Adipose tissue (tissue), 3 donors: ENCODE data around the gene DGKK. TPM values are rescaled to one million over a fixed set of nuclear protein-coding genes. Genes with fewer than 3 reads are reported as not detected.
"Not testable (repeated sequence)": the region's sequence is repeated elsewhere in the genome, so short reads cannot be mapped to it uniquely, and the experiment has no call there.

Source experiments
- H3K27ac ChIP-seq: one replicate; pipeline ENCODE4 v1.5.1; 2013; ENCODE audit warnings: low read depth, low read length
- WGBS, 3 donors: extraction: QIAGEN DNeasy Blood & Tissue Kit; methylation state at CpG; one replicate each; pipeline ENCODE4 v1.1.7; 2013; 5-methylcytosine and 5-hydroxymethylcytosine counted together
- polyA plus RNA-seq, 3 donors: library from polyadenylated mRNA; stranded (reverse); fragments of 200-250 nt; gene quantifications; one replicate each; pipeline ENCODE4 v1.2.3, GENCODE V29; 2013
- donor health status: healthy with polysubstance abuse.
- donor health status: Bipolar disorder and iron deficiency.
- donor health status: healthy.

The DGKK gene
- polyA plus RNA-seq, 3 donors = under 0.01 TPM; not detected in 2

DNA sequence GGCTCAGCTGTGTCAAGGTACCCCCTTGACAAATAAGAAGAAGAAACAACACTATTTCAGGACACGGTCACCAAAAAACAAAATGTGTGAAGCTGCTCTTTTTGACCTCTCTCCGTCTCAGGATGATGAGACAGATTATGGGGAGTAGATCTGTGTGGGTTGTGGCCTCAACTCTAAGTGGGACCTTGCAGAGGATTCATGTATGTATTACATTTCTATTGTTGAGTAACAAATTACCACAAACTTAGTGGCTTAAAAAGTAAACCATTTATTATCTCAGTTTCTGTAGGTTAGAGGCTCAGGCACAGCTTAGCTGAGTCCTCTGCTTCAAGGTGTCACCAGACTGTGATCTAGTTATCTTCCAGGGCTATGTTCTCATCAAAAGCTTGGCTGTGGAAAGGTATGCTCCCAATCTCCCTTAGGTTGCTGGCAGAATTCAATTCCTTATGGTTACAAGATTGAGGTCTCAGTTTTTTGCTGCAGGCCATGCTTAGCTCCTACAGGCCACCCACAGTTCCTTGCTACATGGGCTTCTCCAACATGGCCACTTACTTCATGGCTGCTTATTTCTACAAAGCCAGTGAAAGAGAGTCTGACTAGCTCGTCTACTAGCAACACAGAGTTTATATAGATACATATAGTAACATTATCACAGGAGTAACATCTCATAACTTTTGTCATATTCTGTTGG is 28.1 kb downstream of the DGKK start:
- no peak overlapping the region for H3K27ac ChIP-seq
- WGBS, 3 donors = 57 to 84% (median 64%) methylated on average over 3 of the region's 3 CpGs

DNA sequence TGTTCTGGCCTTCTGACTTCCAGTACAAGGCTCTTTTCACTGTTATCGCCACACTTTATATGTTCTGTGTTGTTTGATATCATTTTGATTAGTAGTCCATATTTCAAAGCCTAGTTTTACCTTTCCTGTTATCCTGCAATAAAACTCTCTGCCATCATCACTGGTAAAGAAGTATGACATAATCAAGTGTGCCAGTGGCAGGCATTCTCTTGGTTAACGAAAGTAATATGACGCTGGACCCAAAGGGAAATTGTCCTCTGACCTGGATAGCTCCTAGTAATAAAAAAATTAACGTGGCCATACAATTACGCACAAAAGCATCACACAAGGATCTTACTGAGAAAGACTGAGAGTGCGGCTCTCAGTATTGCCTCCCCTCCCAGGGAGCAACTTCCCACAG is 33.8 kb downstream of the DGKK start:
- WGBS, 3 donors = 72 to 94% (median 87%) methylated on average over 6 of the region's 6 CpGs
- no peak overlapping the region for H3K27ac ChIP-seq

DNA sequence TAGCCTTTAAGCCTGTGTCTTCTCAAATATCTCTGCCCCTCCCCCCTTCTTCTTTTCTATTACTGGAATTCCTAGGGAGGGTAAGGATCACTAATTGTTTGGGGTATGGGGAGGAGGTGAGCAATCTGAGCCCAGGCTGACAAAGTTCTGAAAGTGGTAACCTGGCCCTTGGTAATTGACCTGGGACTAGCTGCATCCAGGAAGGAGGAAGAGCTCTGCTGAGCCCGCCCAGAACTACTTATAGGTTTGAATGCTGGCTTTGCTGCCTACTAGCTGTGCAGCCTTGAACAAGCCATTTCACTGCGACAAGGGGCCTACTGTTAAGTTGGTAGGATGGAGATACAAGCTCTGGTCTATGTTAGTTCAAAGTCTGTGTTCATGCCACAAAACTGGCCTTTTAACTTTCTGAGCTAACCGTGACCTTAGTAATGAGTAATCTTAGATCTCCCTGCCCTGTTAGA is 37.8 kb downstream of the DGKK start:
- H3K27ac ChIP-seq = no peak overlapping the region
- 42 to 82% (median 52%) methylated on average over 3 of the region's 3 CpGs for WGBS, 3 donors

DNA sequence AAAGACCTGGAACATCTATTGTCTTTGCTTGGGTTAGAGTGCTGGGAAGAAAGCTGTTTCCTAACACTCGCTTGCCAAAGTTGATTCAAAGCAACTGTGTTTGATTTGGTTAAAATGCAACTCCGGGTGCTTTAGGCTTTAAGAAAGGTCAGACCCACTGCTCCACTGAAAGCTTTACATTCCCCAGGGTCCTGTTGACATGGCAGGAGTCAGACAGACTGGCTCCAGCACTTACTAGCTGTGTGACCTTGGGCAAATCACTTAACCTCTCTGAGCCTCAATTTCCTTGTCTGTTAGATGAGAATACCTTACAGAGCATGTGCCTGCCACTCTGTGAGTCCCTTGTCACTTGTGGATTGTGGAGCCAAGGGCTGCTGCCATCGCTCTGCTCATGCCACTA is 39.0 kb downstream of the DGKK start:
- 44 to 69% (median 65%) methylated on average over 3 of the region's 3 CpGs for WGBS, 3 donors
- no peak overlapping the region for H3K27ac ChIP-seq

DNA sequence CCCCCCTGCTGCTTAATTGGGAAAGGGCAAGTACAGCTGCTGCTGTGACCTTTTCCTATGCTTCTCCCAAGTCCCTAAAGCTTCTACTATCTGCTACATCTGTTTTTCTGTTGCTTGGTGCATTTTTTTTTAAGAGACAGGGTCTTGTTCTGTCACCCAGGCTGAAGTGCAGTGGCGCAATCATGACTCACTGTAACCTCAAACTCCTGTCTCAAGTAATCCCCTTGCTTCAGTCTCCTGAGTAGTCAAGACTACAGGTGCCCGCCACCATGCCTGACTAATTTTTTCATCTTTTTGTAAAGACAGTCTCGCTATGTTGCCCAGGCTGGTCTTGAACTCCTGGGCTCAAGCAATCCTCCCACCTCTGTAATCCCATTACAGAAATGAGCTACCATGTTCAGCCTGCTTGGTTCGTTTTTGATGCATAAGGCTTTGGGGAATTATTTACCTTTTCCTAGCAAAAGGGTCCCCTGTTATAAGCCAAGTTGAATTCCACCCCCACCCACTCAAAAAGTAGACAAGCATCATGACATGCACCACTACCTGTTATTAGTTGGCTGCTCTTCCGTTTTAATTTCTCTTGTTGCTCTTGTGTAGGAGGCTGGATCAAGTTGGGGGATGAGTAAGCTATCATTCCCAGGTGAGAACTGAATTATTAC is 39.6 kb downstream of the DGKK start:
- H3K27ac ChIP-seq = no peak overlapping the region
- WGBS, 3 donors = 59 to 67% (median 67%) methylated on average over 5 of the region's 5 CpGs

DNA sequence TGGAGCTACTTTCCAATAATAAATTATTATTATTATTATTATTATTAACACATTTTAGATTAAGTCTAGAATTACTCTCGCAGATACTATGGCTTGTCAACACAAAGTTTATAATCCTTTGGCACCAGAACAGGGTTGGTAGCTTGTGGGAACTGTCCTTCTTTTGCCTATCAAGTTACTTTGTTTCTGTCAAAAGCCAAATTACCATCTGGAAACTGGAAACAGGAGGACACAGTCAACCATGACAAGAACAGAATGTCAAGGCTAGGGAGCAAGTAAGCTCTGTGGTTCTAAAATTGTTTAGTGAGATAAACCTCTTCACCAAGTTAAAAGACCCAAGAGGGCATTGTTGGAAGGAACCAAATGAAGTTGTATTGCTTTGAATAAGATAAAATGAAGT is 42.5 kb downstream of the DGKK start:
- 79 to 89% (median 89%) methylated on average over 1 of the region's 1 CpG for WGBS, 3 donors
- H3K27ac ChIP-seq = no peak overlapping the region

DNA sequence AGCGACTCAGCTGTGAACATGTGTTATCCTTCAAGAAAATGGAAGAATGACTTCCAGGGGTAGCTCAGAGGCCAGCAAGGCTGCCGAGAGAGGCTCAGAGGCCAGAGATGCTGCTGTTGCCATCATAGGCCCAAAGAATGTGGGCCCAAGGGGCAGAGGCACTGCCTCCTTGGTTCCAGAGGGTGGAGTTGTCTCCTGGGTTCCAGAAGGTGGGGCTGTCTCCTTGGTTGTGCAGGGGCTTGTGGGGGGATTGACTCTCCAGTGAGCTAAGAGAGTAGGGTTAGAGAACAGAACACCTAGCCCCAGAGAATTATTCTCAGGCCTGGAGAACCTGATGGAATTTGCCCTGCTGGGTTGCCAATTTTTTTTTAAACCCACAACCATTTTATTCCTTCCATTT is 62.6 kb downstream of the DGKK start:
- 76 to 89% (median 88%) methylated on average over 2 of the region's 2 CpGs for WGBS, 3 donors
- no peak overlapping the region for H3K27ac ChIP-seq

DNA sequence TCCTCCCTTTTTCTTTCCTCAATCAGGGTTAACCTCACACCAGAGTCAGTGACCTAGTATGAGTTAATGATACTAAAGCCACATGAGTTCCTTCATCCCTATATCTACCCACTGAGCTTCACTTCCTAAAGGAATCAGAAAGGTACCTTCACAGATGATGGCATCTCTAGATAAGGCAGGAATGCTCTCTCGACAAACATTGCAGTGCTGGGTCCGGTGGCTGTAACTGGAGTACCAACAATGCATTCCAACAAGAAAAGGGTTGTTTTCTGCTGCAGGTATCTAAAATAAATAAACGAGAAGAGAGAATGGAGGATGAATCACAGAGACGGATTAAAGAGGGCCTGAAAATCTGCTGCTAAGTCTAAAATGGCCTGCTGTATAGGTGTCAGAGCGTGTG is 66.7 kb downstream of the DGKK start:
- 33 to 70% (median 66%) methylated on average over 5 of the region's 5 CpGs for WGBS, 3 donors
- H3K27ac ChIP-seq = no peak overlapping the region

DNA sequence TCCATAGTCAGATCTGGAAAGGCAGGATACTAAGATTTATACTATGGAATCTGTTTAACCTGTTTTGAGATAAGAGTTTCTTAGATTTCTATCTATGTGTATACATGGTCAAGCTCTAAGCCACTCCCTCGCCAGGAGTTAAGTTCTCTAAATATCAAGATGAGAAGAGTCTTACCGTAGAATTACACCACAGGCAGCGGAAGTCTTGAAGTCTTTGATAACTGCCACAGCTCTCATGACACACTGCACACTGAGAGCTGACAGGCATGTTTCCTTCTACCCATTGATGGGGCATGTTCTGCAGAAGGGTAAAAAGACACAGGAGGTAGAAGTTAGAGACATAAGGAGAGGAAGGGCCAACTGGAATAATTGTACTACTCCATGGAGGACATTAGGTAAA is 67.7 kb downstream of the DGKK start:
- H3K27ac ChIP-seq = no peak overlapping the region
- WGBS, 3 donors = 75 to 87% (median 78%) methylated on average over 3 of the region's 3 CpGs

DNA sequence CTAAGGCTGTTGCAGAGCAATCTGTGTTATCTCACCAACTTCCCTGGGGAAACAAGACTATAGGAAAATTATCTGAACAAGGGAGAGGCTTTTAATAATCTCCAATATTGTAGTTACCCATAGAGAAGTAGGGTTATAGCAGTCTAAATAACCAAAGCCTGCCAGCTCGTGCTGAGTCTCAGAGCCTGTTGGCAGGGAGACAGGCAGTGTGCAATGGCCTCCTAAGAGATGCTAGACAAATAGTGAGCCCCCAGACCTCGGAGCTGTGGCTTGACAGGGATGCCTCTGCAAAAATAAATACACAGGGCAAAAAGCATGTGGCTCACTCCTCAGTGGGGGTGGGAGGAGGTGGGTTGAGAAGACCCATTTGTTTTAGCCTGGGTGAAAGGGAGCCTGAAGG is 76.7 kb downstream of the DGKK start:
- WGBS, 3 donors = 32 to 38% (median 38%) methylated on average over 2 of the region's 2 CpGs
- no peak overlapping the region for H3K27ac ChIP-seq

DNA sequence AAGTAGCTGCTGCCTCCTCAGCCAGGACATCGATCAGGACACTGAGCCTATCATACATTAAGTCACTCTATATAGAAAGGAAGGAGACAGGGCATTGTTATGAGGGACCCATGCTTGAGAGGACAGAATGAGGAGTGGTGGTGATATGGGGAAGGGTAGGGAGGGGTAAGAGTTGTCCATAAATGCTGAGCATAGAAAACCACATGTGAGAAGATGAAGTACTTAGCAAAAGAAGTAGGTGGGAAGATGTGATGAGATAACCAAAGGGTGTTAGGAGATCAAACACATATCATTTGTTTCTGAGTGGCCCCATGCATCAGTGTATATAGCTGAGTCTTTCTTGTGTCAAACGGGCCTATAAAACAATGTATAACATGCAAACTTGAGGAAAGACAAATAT is 84.1 kb downstream of the DGKK start:
- WGBS, 3 donors = 57 to 83% (median 63%) methylated on average over 2 of the region's 2 CpGs
- no peak overlapping the region for H3K27ac ChIP-seq

DNA sequence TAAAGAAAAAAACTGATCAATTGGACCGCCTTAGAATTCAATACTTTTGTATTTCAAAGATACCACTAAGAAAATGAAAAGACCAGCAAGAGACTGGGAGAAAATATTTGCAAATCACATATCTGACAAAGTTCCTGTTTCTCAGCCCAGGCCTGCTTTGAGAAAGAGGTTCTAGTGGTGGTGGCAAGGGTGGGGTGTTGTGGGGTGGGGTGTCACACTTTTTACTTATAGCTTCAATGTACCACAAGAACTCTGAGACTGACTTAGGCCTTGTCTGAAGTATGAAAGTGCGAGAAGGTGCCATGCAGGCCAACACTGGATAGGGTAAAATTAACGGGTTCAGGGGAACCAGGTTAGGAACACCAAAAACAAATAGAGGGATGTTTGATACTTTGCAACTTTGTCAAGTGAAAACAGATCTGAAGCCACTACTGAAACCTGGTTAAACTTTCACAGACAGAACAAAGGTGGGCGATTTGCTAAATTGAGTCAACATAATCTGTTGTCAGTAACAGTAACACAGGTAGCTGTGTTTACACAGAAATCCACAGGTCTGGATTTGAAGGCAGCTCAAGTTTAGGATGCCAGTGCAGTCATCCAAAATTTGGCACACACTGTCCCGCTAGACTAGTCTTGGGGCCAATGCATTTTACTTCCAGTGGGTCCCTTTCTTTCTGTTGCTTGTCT is 88.8 kb downstream of the DGKK start:
- H3K27ac ChIP-seq = no peak overlapping the region
- WGBS, 3 donors = 67 to 94% (median 68%) methylated on average over 5 of the region's 5 CpGs

DNA sequence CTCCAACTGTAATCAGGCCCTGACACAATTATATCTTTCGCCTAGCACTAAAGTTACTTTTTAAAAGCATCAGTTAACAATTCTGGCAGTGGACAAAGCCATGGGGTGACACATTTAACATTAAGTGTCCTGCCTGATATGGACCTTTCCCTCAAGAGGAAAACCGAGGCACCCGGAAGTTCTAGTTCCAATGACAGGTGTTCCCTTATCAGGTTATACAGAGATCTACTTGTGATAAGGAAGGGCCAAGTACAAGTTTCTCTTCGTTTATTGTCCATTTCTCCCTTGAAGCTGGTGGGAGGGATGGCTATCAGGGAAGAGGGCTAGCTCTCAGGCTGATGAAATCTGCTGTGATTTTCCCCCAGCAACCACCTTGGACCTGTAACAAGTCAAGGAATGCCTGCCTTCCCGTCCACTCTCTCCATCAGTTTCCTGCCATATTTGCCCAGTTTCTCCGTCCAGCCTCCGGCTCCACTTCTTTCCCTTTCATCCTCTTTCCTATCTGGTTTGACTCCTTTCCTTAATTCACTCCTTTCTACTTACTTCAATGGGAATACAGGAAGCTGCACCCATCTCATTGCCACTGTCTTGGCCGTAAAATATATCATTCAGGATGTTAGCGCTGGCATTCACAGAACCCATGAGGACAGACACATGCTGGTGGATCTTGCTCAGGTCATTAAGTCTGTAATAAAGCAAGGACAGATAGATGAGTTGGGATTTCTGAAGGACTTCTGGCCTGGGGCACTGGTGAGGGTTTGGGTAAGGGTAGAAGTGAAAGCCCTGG is 95.0 kb downstream of the DGKK start:
- WGBS, 3 donors = 67 to 86% (median 75%) methylated on average over 9 of the region's 9 CpGs
- no peak overlapping the region for H3K27ac ChIP-seq

DNA sequence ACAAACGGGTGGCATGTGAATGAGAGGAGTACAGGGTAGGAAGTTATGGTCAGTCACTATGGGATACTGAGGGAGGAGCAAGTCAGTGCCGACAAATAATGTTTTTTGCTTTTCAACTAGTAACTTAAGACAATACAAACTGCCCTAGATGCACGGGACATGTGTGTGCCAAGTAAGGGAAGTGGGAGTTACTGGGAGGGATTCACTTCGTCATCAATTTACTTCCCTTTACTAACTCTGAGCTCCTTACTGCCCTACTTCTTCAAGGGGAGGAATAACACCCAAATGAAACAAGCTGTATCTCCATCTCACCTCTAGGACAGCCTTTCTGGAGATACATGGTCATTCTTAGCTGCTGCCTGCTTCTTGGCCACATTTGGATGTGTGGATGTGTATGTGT is 97.7 kb downstream of the DGKK start:
- 51 to 70% (median 53%) methylated on average over 4 of the region's 4 CpGs for WGBS, 3 donors
- no peak overlapping the region for H3K27ac ChIP-seq

DNA sequence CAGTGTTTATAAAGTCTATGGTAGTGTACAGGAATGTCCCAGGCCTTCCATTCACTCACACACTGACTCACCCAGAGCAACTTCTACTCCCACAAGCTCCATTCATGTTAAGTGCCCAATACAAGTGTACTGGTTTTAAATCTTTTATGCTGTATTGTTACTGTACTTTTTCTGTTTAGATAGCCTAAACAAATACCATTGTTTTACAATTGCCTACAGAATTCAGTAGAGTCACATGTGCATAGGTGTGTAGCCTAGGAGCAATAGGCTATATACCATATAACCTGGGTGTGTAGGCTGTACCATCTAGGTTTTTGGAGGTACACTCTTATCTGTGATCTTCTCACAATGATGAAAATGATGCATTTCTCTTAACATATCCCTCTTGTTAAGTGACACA is 126.7 kb downstream of the DGKK start:
- no peak overlapping the region for H3K27ac ChIP-seq

DNA sequence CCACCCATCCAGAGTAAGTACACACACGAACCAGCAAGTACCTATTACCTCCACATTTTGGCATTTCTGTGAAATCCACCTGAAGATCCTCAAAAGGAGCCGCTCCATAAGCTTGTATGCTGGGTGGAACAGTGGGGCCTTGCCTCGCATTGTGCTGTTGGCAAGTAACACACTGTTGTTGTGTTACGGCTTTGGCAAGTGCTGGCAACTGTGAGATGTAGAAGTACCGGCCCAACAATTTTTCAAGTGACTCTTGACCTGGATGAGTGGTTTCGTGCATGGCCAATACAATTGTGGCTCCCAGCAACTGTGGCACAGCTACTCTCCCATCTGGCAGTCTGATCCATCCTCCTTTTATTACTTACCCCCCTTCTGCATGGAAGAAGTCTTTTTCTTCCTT is 137.3 kb downstream of the DGKK start:
- WGBS, 3 donors = 70 to 85% (median 84%) methylated on average over 6 of the region's 6 CpGs

DNA sequence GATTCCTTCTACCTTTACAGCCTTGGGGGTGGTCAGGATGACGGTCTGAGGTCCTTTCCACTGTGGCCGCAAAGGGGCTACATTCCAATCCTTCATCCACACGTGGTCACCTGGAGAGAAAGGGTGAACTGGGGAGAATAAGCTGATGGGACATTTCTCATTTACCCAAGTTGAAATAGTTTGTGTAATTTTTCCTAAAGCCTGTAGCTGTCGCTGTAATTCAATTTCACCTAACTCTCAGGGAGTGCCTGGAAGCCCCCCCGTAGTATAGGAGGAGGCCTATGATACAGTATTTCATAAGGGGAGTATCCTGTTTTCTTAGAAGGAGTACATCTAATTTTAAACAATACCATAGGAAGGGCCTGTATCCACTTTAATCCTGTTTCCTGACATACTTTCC is 138.0 kb downstream of the DGKK start:
- H3K27ac ChIP-seq = not testable (repeated sequence)
- WGBS, 3 donors = 32 to 43% (median 34%) methylated on average over 5 of the region's 5 CpGs

More for the DNA sequence above, 137.3 kb downstream of the DGKK start:
- no peak overlapping the region for H3K27ac ChIP-seq

DNA sequence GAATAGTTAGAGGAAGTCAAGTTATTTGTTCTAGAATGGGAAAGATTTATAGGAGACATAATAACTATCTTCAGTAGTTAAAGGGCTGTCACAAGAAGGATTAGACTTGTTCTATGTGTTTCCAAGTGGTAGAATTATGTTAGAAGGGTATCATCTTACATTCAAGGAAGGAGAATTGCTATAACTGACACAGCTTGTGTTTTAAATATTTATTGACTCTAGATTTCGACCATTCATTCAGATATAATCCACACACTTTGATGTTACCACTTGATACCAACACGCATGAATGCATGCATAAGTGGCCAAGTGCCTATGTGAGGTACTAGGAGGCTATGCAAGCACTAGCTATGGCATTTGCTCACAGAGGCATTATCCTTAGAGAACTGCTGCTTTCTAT is 143.4 kb downstream of the DGKK start:
- 64 to 86% (median 77%) methylated on average over 2 of the region's 2 CpGs for WGBS, 3 donors
- no peak overlapping the region for H3K27ac ChIP-seq
